K562 (cell line): ENCODE results near the gene TMEM63C. TPM values are rescaled to one million over a fixed set of nuclear protein-coding genes. Genes with fewer than 3 reads are reported as not detected.

ENCODE experiments used
- CTCF ChIP-seq, 3 experiments: IDR thresholded peaks in 2 of 3; conservative IDR thresholded peaks in 1 of 3; 2 replicates each; pipeline ENCODE4 v1.5.1; 2011 to 2012; ENCODE audit warnings: low read length in 3 of 3, mild to moderate bottlenecking in 3 of 3, control low read depth in 2 of 3, improper control_type of control experiment in 1 of 3, inconsistent platforms in 1 of 3, low read depth in 1 of 3, mixed read lengths in 1 of 3, moderate library complexity in 1 of 3; ENCODE audit not compliant: insufficient read depth in 2 of 3
- DACH1 ChIP-seq: fragments of 450-650 bp; IDR thresholded peaks from 2 replicates; pipeline ENCODE4 v1.6.1; 2018; ENCODE audit not compliant: partially characterized antibody
- EP400 ChIP-seq: fragments of 450-650 bp; IDR thresholded peaks from 2 replicates; pipeline ENCODE4 v1.6.1; 2017; ENCODE audit warnings: antibody characterized with exemption, mild to moderate bottlenecking, moderate library complexity
- EZH2 ChIP-seq: IDR thresholded peaks from 2 replicates; pipeline ENCODE4 v1.6.1; 2012; ENCODE audit warnings: low read depth, mild to moderate bottlenecking, inconsistent platforms, low read length, borderline replicate concordance
- NONO ChIP-seq, 2 experiments: fragments of 200-400 bp in 1 of 2; fragments of 450-650 bp in 1 of 2; formaldehyde crosslinking in 1 of 2; IDR thresholded peaks; 2 replicates each; pipeline ENCODE4 v1.6.1; 2017; ENCODE audit warnings: low read depth in 2 of 2, mild to moderate bottlenecking in 2 of 2, moderate library complexity in 2 of 2, low read length in 1 of 2
- PRPF4 ChIP-seq: fragments of 200-400 bp; formaldehyde crosslinking; IDR thresholded peaks from one replicate; pipeline ENCODE4 v1.6.1; 2017; ENCODE audit warnings: low read length, low read depth, mild to moderate bottlenecking; ENCODE audit not compliant: insufficient read depth, poor library complexity, severe bottlenecking
- REST ChIP-seq, 2 experiments: fragments of 450-650 bp; formaldehyde crosslinking in 1 of 2; IDR thresholded peaks; 2 replicates each; pipeline versions ENCODE4 v1.4.0 to v1.6.1; 2014 to 2020; ENCODE audit warnings: mild to moderate bottlenecking in 2 of 2, borderline replicate concordance in 1 of 2, low read depth in 1 of 2
- SLC30A9 ChIP-seq: fragments of 250-450 bp; sonication (Bioruptor Pico); IDR thresholded peaks from 2 replicates; pipeline ENCODE4 v1.8.0; 2022; ENCODE audit warnings: mild to moderate bottlenecking, moderate library complexity
- SMC3 ChIP-seq: conservative IDR thresholded peaks from 2 replicates; pipeline ENCODE4 v1.6.1; 2011; ENCODE audit warnings: low read depth, low read length, improper control_type of control experiment; ENCODE audit not compliant: insufficient read depth
- ZNF592 ChIP-seq: fragments of 450-650 bp; IDR thresholded peaks from 2 replicates; pipeline ENCODE4 v1.6.1; 2017; ENCODE audit warnings: antibody characterized with exemption, mild to moderate bottlenecking
- polyA plus RNA-seq, 8 experiments: library from polyadenylated mRNA; depleted of rRNA in 4 of 8; stranded (reverse) in 5 of 8; unstranded in 3 of 8; fragments of >200 nt; fragmentation: Nextera tagmentation in 2 of 8; fragmentation: Illumina TruSeq in 1 of 8; extraction: Ambion mirVana in 2 of 8; extraction: Trizol in 1 of 8; gene quantifications; 2 replicates each; pipeline versions ENCODE4 v1.2.1 to v1.2.3, GENCODE V29; 2011 to 2014; ENCODE audit warnings: inconsistent platforms in 1 of 8, missing spikeins in 1 of 8
- total RNA-seq, 7 experiments: library from RNA; depleted of rRNA in 6 of 7; stranded (reverse); fragments of >200 nt in 6 of 7; fragmentation: Illumina TruSeq in 2 of 7; extraction: Trizol in 2 of 7; gene quantifications; 2 replicates each; pipeline versions ENCODE4 v1.2.1 to v1.2.3, GENCODE V29; 2011 to 2021; ENCODE audit warnings: low replicate concordance in 1 of 7

Gene TMEM63C
- total and polyA plus RNA-seq, 9 of the 15 experiments (the other 6 are each of a cell fraction or from before 2014, with no cell fraction given) = 0.07 TPM; not detected in 8

- TF ChIP-seq REST (IDR thresholded peaks at IDR 0.05; ENCODE audit: borderline replicate concordance) = peak; percentile 18; the same call in 1 of the 2 replicates
- TF ChIP-seq REST (CRISPR knock-in tag; IDR thresholded peaks at IDR 0.05; ENCODE audit: low read depth) = no peak
- no peak for TF ChIP-seq NONO (IDR thresholded peaks at IDR 0.05; ENCODE audit: low read depth in 2 of 2, low read length in 1 of 2)
- TF ChIP-seq EZH2 = no peak
- TF ChIP-seq DACH1 = no peak
- TF ChIP-seq SLC30A9 (CRISPR knock-in tag) = no peak
- TF ChIP-seq PRPF4 = no peak
- 0 out of 2 replicates have a peak, but pooled peaks have one; percentile 14 for TF ChIP-seq SMC3
- no peak for TF ChIP-seq EP400
- TF ChIP-seq CTCF (IDR thresholded peaks at IDR 0.05 in 2 of 3, conservative IDR thresholded peaks at IDR 0.05 in 1 of 3; ENCODE audit: insufficient read depth in 2 of 3, low read depth in 1 of 3, low read length in 3 of 3) = peak; percentile 58 to 72 (median 68)
- no peak for TF ChIP-seq ZNF592
These were observed 31.5 kb downstream of the TMEM63C start (continued) for GRCh38 chr14:77212943-77213678.
